Panc1 (cell line): ENCODE results near the gene GALNT13. TPM values are rescaled to one million over a fixed set of nuclear protein-coding genes. Genes with fewer than 3 reads are reported as not detected.

ENCODE experiments used
- ATAC-seq: fragments of 200-7000 bp; cut with Tn5 transposase; 2 replicates; pipeline ENCODE4 v1.9.1; 2020; ENCODE audit warnings: mild to moderate bottlenecking, moderate library complexity
- BruUV-seq: library from RNA; stranded (reverse); fragments of 400-500 nt; replicated peaks from 2 replicates; lab custom pipeline; 2021; lab: Mats Ljungman, UMichigan
- CTCF ChIA-PET: fragments of 300-600 bp; sonication (Branson Sonifier 250); formaldehyde crosslinking; loops from one replicate; lab custom pipeline; 2022; ENCODE audit warnings: antibody characterized with exemption; lab: Charles Lee
- POLR2A ChIA-PET: fragments of 300-600 bp; sonication (Branson Sonifier 250); formaldehyde crosslinking; loops from one replicate; lab custom pipeline; 2022; ENCODE audit warnings: antibody characterized with exemption; lab: Charles Lee
- DNase-seq: peaks from one replicate; pipeline ENCODE4 v3.0.0-alpha.2; 2010; ENCODE audit warnings: low read depth, low spot score
- H3K27ac ChIP-seq: 2 replicates; pipeline ENCODE4 v1.5.1; 2011; ENCODE audit warnings: mild to moderate bottlenecking, low read length, inconsistent platforms
- H3K27me3 ChIP-seq: fragments of 200-500 bp; sonication (Bioruptor generic); 2 replicates; pipeline ENCODE4 v1.6.0; 2014; ENCODE audit warnings: low read length, inconsistent platforms; ENCODE audit not compliant: control insufficient read depth, insufficient read depth
- H3K36me3 ChIP-seq: fragments of 200-500 bp; sonication (Bioruptor generic); 2 replicates; pipeline ENCODE4 v1.5.1; 2014; ENCODE audit warnings: inconsistent platforms, mild to moderate bottlenecking, low read length, moderate library complexity; ENCODE audit not compliant: control insufficient read depth, insufficient read depth
- H3K4me1 ChIP-seq: 2 replicates; pipeline ENCODE4 v1.5.1; 2011; ENCODE audit warnings: inconsistent platforms, mild to moderate bottlenecking, low read length, moderate library complexity; ENCODE audit not compliant: control insufficient read depth, insufficient read depth
- H3K4me3 ChIP-seq, 2 experiments: 2 replicates each; pipeline ENCODE4 v1.5.1; 2011 to 2012; ENCODE audit warnings: low read depth in 2 of 2, low read length in 2 of 2, mild to moderate bottlenecking in 2 of 2, inconsistent platforms in 1 of 2, moderate library complexity in 1 of 2
- H3K9me3 ChIP-seq: fragments of 200-500 bp; sonication (Bioruptor generic); 2 replicates; pipeline ENCODE4 v1.5.1; 2014; ENCODE audit warnings: low read depth, mild to moderate bottlenecking, inconsistent platforms, low read length, moderate library complexity; ENCODE audit not compliant: control insufficient read depth, insufficient read depth
- POLR2AphosphoS5 ChIP-seq: IDR thresholded peaks from 2 replicates; pipeline ENCODE4 v1.6.1; 2012; ENCODE audit warnings: mild to moderate bottlenecking, low read depth, low read length, moderate library complexity
- SIN3A ChIP-seq: IDR thresholded peaks from 2 replicates; pipeline ENCODE4 v1.6.1; 2012; ENCODE audit warnings: low read depth, mild to moderate bottlenecking, low read length, moderate library complexity, borderline replicate concordance; ENCODE audit not compliant: insufficient read depth
- TCF7L2 ChIP-seq: IDR thresholded peaks from 2 replicates; pipeline ENCODE4 v1.6.1; 2011; ENCODE audit warnings: mild to moderate bottlenecking, low read depth, low read length, inconsistent platforms
- in situ Hi-C: cut with HindIII; loops from 2 replicates; pipeline ENCODE4 v1.10.0; 2016; ENCODE audit warnings: low sequenced_read_pairs, low pct_unique_long_range_greater_than_20kb
- intact Hi-C: fragments of 100-400 bp; cut with micrococcal nuclease; formaldehyde crosslinking; loops from one replicate; pipeline ENCODE4 v1.10.0; 2022; ENCODE audit not compliant: unreplicated experiment
- total RNA-seq: library from RNA; stranded (reverse); gene quantifications from one replicate; pipeline ENCODE4 v1.2.1, GENCODE V29; 2021; ENCODE audit not compliant: unreplicated experiment
- TF ChIP-seq, protein P1 (sequence below): fragments of 450-650 bp; IDR thresholded peaks from 2 replicates; pipeline ENCODE4 v1.5.1; 2017; ENCODE audit warnings: mild to moderate bottlenecking
- TF ChIP-seq, protein P2 (sequence below), 2 experiments: IDR thresholded peaks; 2 replicates each; pipeline ENCODE4 v1.6.1; 2011 to 2012; ENCODE audit warnings: low read depth in 2 of 2, control low read depth in 1 of 2, low read length in 1 of 2, mild to moderate bottlenecking in 1 of 2, moderate library complexity in 1 of 2; ENCODE audit not compliant: insufficient read depth in 1 of 2

Gene GALNT13
- total RNA-seq, 1 experiment from 2014 or later: not detected

DNA sequence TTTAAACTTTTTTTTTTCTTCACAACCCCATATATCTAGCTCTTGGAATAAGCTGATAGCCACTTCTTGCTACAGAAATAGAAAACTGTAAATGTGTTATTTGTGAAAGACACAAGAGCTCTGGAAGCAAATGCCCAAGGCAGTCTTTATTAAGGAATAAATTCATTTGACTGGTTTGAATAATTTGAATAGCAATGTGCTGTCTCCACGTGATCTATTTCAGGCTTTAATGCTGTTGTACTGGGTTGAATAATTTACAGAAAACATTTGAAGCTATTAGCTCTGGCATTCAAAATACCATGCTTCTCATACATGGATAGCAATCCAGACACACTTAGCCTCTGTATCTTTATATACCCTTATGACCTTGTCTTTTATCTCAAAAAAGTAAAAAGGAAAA, 460.1 kb downstream of the GALNT13 start:
- ATAC-seq: no peak
- DNase-seq: no peak
- no TSS peak for BruUV-seq
- Histone ChIP-seq H3K4me3 (no peak overlapping the region), H3K27ac (no peak overlapping the region), H3K4me1 (no peaks in the 10 kb centered on the region), H3K9me3 (no peaks in the 10 kb centered on the region), H3K27me3 (no peaks in the 10 kb centered on the region), H3K36me3 (no peaks in the 10 kb centered on the region)
- ChIA-PET POLR2A (no interaction called here), CTCF (no interaction called here)
- intact Hi-C loops: no loop called here
- in situ Hi-C loops: no loop called here
- TF ChIP-seq SIN3A: no peak
- TF ChIP-seq, protein P1, sequence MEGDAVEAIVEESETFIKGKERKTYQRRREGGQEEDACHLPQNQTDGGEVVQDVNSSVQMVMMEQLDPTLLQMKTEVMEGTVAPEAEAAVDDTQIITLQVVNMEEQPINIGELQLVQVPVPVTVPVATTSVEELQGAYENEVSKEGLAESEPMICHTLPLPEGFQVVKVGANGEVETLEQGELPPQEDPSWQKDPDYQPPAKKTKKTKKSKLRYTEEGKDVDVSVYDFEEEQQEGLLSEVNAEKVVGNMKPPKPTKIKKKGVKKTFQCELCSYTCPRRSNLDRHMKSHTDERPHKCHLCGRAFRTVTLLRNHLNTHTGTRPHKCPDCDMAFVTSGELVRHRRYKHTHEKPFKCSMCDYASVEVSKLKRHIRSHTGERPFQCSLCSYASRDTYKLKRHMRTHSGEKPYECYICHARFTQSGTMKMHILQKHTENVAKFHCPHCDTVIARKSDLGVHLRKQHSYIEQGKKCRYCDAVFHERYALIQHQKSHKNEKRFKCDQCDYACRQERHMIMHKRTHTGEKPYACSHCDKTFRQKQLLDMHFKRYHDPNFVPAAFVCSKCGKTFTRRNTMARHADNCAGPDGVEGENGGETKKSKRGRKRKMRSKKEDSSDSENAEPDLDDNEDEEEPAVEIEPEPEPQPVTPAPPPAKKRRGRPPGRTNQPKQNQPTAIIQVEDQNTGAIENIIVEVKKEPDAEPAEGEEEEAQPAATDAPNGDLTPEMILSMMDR: no peak
- TF ChIP-seq TCF7L2: no peak
- no peak for TF ChIP-seq POLR2AphosphoS5
- TF ChIP-seq, protein P2, sequence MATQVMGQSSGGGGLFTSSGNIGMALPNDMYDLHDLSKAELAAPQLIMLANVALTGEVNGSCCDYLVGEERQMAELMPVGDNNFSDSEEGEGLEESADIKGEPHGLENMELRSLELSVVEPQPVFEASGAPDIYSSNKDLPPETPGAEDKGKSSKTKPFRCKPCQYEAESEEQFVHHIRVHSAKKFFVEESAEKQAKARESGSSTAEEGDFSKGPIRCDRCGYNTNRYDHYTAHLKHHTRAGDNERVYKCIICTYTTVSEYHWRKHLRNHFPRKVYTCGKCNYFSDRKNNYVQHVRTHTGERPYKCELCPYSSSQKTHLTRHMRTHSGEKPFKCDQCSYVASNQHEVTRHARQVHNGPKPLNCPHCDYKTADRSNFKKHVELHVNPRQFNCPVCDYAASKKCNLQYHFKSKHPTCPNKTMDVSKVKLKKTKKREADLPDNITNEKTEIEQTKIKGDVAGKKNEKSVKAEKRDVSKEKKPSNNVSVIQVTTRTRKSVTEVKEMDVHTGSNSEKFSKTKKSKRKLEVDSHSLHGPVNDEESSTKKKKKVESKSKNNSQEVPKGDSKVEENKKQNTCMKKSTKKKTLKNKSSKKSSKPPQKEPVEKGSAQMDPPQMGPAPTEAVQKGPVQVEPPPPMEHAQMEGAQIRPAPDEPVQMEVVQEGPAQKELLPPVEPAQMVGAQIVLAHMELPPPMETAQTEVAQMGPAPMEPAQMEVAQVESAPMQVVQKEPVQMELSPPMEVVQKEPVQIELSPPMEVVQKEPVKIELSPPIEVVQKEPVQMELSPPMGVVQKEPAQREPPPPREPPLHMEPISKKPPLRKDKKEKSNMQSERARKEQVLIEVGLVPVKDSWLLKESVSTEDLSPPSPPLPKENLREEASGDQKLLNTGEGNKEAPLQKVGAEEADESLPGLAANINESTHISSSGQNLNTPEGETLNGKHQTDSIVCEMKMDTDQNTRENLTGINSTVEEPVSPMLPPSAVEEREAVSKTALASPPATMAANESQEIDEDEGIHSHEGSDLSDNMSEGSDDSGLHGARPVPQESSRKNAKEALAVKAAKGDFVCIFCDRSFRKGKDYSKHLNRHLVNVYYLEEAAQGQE (IDR thresholded peaks at IDR 0.05; ENCODE audit: insufficient read depth in 1 of 2, low read depth in 2 of 2, low read length in 1 of 2): no peak

DNA sequence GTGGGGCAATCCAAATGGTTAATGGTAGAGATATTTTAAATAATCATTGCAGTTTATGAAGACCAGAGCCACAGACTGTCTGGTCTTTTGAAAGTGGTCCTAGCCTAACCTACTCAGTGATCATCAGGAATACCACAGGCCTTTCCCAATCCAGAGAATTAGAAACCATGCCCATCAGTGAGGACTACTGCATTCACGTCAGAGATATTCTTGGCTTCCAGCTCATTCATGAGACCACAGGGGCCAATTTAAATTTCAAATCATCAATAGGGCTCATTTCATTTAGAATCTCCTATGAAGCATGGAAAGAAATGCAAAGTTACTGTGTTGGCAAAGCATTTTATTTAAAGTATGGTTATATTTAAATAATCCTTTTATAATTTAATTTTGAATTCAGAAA, 464.5 kb downstream of the GALNT13 start:
- intact Hi-C loops (no loop called here), in situ Hi-C loops (no loop called here)
- Histone ChIP-seq H3K4me1 (no peaks in the 10 kb centered on the region), H3K9me3 (no peaks in the 10 kb centered on the region), H3K4me3 (no peak overlapping the region), H3K36me3 (no peaks in the 10 kb centered on the region), H3K27ac (no peak overlapping the region), H3K27me3 (no peaks in the 10 kb centered on the region)
- TF ChIP-seq TCF7L2 (no peak), POLR2AphosphoS5 (no peak), SIN3A (no peak)
- TF ChIP-seq, protein P2 (IDR thresholded peaks at IDR 0.05; ENCODE audit: insufficient read depth in 1 of 2, low read depth in 2 of 2, low read length in 1 of 2): no peak
- TF ChIP-seq, protein P1: no peak
- no peak for ATAC-seq
- BruUV-seq: no TSS peak
- CTCF ChIA-PET: no interaction called here
- DNase-seq: no peak
- POLR2A ChIA-PET: no interaction called here
